Activated CD4-positive, alpha-beta T cell treated with anti-CD3 and anti-CD28 coated beads for 36 hours (primary cell): ENCODE results near the gene HEPN1. TPM values are rescaled to one million over a fixed set of nuclear protein-coding genes. Genes with fewer than 3 reads are reported as not detected.

Experiments
- total RNA-seq, 2 experiments: library from RNA; stranded (reverse); gene quantifications; one replicate each; pipeline ENCODE4 v1.2.3, GENCODE V29; 2021

The HEPN1 gene
- total RNA-seq, 2 experiments from 2014 or later: not detected

Other genes starting within 250 kb of the HEPN1 start
- gene SIAE, start 245.5 kb upstream of the HEPN1 start, total RNA-seq: 10 to 100 TPM in 1 of 2 experiments, 1 to 10 TPM in 1; 9.4 to 12.2 TPM
- 1 to 10 TPM; 3.9 to 4.7 TPM for gene SPA17, start 245.3 kb upstream of the HEPN1 start, total RNA-seq
- 10 to 100 TPM; 13.5 to 18.1 TPM for gene NRGN, start 179.3 kb upstream of the HEPN1 start, total RNA-seq
- gene VSIG2, start 167.0 kb upstream of the HEPN1 start, total RNA-seq: not detected
- under 1 TPM; 0.39 to 0.53 TPM for gene ESAM, start 157.0 kb upstream of the HEPN1 start, total RNA-seq
- gene MSANTD2, start 118.8 kb upstream of the HEPN1 start, total RNA-seq: 1 to 10 TPM; 6.9 to 8.6 TPM
- 10 to 100 TPM; 21.9 to 26.1 TPM for gene ROBO3, start 53.8 kb upstream of the HEPN1 start, total RNA-seq
- not detected for gene ROBO4, start 21.4 kb upstream of the HEPN1 start, total RNA-seq
- gene HEPACAM, start 16.8 kb downstream of the HEPN1 start, total RNA-seq: not detected
- gene CCDC15, start 35.0 kb downstream of the HEPN1 start, total RNA-seq: 1 to 10 TPM; 5.6 to 6.7 TPM
- under 1 TPM; 0.41 to 0.76 TPM for gene SLC37A2, start 144.1 kb downstream of the HEPN1 start, total RNA-seq
- 10 to 100 TPM; 11.3 TPM for gene TMEM218, start 192.4 kb downstream of the HEPN1 start, total RNA-seq
- gene PKNOX2, start 245.5 kb downstream of the HEPN1 start, total RNA-seq: not detected